HG03342 (cell line): ENCODE results near the gene PPP1R3C.

ENCODE experiments used
- ATAC-seq: cut with Tn5 transposase; IDR thresholded peaks from one replicate; pipeline ENCODE4 v1.9.1; 2021; ENCODE audit warnings: mild to moderate bottlenecking, moderate library complexity; ENCODE audit not compliant: unreplicated experiment

PPP1R3C gene

GRCh38 chr10:91629715-91630549 is 2.9 kb downstream of the PPP1R3C start:
- no peak for ATAC-seq

- ATAC-seq, result no peak
Measured at GRCh38 chr10:91628383-91628782, 4.5 kb downstream of the PPP1R3C start.

- no peak for ATAC-seq
Measured at GRCh38 chr10:91627344-91628102, 5.3 kb downstream of the PPP1R3C start.

GRCh38 chr10:91626936-91627335 is 5.9 kb downstream of the PPP1R3C start:
- no peak for ATAC-seq

- ATAC-seq, result no peak
Measured at GRCh38 chr10:91624633-91625032, 8.2 kb downstream of the PPP1R3C start.

GRCh38 chr10:91622601-91623000 is 10.3 kb downstream of the PPP1R3C start:
- no peak for ATAC-seq

- ATAC-seq, result no peak
Measured at GRCh38 chr10:91621483-91622113, 11.3 kb downstream of the PPP1R3C start.

- ATAC-seq, result no peak
Measured at GRCh38 chr10:91617072-91617609, 15.7 kb downstream of the PPP1R3C start.

- ATAC-seq, result no peak
Measured at GRCh38 chr10:91616137-91616536, 16.7 kb downstream of the PPP1R3C start.

- no peak for ATAC-seq
Measured at GRCh38 chr10:91614225-91614624, 18.6 kb downstream of the PPP1R3C start.

- ATAC-seq, result no peak
Measured at GRCh38 chr10:91613411-91614187, 19.3 kb downstream of the PPP1R3C start.

- ATAC-seq, result no peak
Measured at GRCh38 chr10:91610919-91611318, 22.0 kb downstream of the PPP1R3C start.

- no peak for ATAC-seq
Measured at GRCh38 chr10:91610444-91610843, 22.4 kb downstream of the PPP1R3C start.

- ATAC-seq, result no peak
Measured at GRCh38 chr10:91607646-91608403, 25.0 kb downstream of the PPP1R3C start.

GRCh38 chr10:91605968-91606367 is 26.9 kb downstream of the PPP1R3C start:
- no peak for ATAC-seq

GRCh38 chr10:91604553-91605534 is 28.0 kb downstream of the PPP1R3C start:
- no peak for ATAC-seq

- ATAC-seq, result no peak
Measured at GRCh38 chr10:91603931-91604331, 28.9 kb downstream of the PPP1R3C start.

GRCh38 chr10:91602868-91603568 is 29.9 kb downstream of the PPP1R3C start:
- ATAC-seq, result no peak
